ENCODE results near the gene TTF2. TPM values are rescaled to one million over a fixed set of nuclear protein-coding genes. Genes with fewer than 3 reads are reported as not detected.

TTF2 gene
- total RNA-seq, 2 donors from 2014 or later: 11.2 to 11.6 TPM

GRCh38 chr1:117105722-117106121 lies 45.6 kb downstream of the TTF2 start:
- no peak overlapping the region for H3K4me3 ChIP-seq

GRCh38 chr1:117106478-117106877 lies 46.4 kb downstream of the TTF2 start:
- WGBS: 95% methylated on average over 2 of the region's 2 CpGs
- intact Hi-C loops (cut with DNase I): no loop called here

More at GRCh38 chr1:117105722-117106121, 45.6 kb downstream of the TTF2 start:
- H3K36me3 ChIP-seq: no peaks in the 10 kb centered on the region
- TF ChIP-seq POLR2A (IDR thresholded peaks at IDR 0.05): no peak
- no peak for TF ChIP-seq CTCF (IDR thresholded peaks at IDR 0.05)
- TF ChIP-seq POLR2AphosphoS5 (IDR thresholded peaks at IDR 0.05): no peak
- H3K27me3 ChIP-seq (replicated peaks; ENCODE audit: insufficient read depth): no peaks in the 10 kb centered on the region
- intact Hi-C loops (cut with DNase I): no loop called here
- DNase-seq (ENCODE audit: low spot score): no peak
- no peaks in the 10 kb centered on the region for H3K9me3 ChIP-seq
- no peak overlapping the region for H3K27ac ChIP-seq
- no peaks in the 10 kb centered on the region for H3K4me1 ChIP-seq (replicated peaks)

GRCh38 chr1:117107364-117107763 lies 47.2 kb downstream of the TTF2 start:
- no peaks in the 10 kb centered on the region for H3K4me1 ChIP-seq (replicated peaks)
- no peak for DNase-seq (ENCODE audit: low spot score)
- no peaks in the 10 kb centered on the region for H3K36me3 ChIP-seq
- intact Hi-C loops (cut with DNase I): no loop called here
- no peaks in the 10 kb centered on the region for H3K27me3 ChIP-seq (replicated peaks; ENCODE audit: insufficient read depth)
- WGBS: 76% methylated on average over 2 of the region's 2 CpGs
- TF ChIP-seq CTCF (IDR thresholded peaks at IDR 0.05) (no peak), POLR2A (IDR thresholded peaks at IDR 0.05) (no peak), POLR2AphosphoS5 (IDR thresholded peaks at IDR 0.05) (no peak)
- no peak overlapping the region for H3K27ac ChIP-seq
- H3K9me3 ChIP-seq: no peaks in the 10 kb centered on the region
- no peak overlapping the region for H3K4me3 ChIP-seq

More at GRCh38 chr1:117106478-117106877, 46.4 kb downstream of the TTF2 start:
- no peaks in the 10 kb centered on the region for H3K27me3 ChIP-seq (replicated peaks; ENCODE audit: insufficient read depth)
- no peak overlapping the region for H3K4me3 ChIP-seq
- no peaks in the 10 kb centered on the region for H3K36me3 ChIP-seq
- H3K27ac ChIP-seq: no peak overlapping the region
- no peak for DNase-seq (ENCODE audit: low spot score)
- H3K9me3 ChIP-seq: no peaks in the 10 kb centered on the region
- no peaks in the 10 kb centered on the region for H3K4me1 ChIP-seq (replicated peaks)
- TF ChIP-seq POLR2A (IDR thresholded peaks at IDR 0.05) (no peak), POLR2AphosphoS5 (IDR thresholded peaks at IDR 0.05) (no peak), CTCF (IDR thresholded peaks at IDR 0.05) (no peak)

GRCh38 chr1:117110774-117111173 lies 50.6 kb downstream of the TTF2 start:
- Histone ChIP-seq H3K36me3 (no peaks in the 10 kb centered on the region), H3K4me3 (no peak overlapping the region), H3K4me1 (replicated peaks) (no peaks in the 10 kb centered on the region), H3K9me3 (no peaks in the 10 kb centered on the region), H3K27me3 (replicated peaks; ENCODE audit: insufficient read depth) (no peaks in the 10 kb centered on the region), H3K27ac (no peak overlapping the region)
- DNase-seq (ENCODE audit: low spot score): no peak
- TF ChIP-seq CTCF (IDR thresholded peaks at IDR 0.05) (no peak), POLR2A (IDR thresholded peaks at IDR 0.05) (no peak)
- intact Hi-C loops (cut with DNase I): no loop called here
- 77% methylated on average over 2 of the region's 2 CpGs for WGBS

- Histone ChIP-seq H3K9me3 (no peaks in the 10 kb centered on the region), H3K27ac (no peak overlapping the region), H3K36me3 (no peaks in the 10 kb centered on the region), H3K4me3 (no peak overlapping the region), H3K4me1 (replicated peaks) (no peaks in the 10 kb centered on the region), H3K27me3 (replicated peaks; ENCODE audit: insufficient read depth) (no peaks in the 10 kb centered on the region)
- TF ChIP-seq CTCF (IDR thresholded peaks at IDR 0.05): no peak
- TF ChIP-seq POLR2AphosphoS5 (IDR thresholded peaks at IDR 0.05): no peak
- TF ChIP-seq POLR2A (IDR thresholded peaks at IDR 0.05): no peak
- 90% methylated on average over 7 of the region's 7 CpGs for WGBS
- DNase-seq (ENCODE audit: low spot score): no peak
- intact Hi-C loops (cut with DNase I): no loop called here
Measured at GRCh38 chr1:117112047-117112717, 52.1 kb downstream of the TTF2 start.
